Measurements from ENCODE around the gene HYCC1. TPM values are rescaled to one million over a fixed set of nuclear protein-coding genes. Genes with fewer than 3 reads are reported as not detected.
"Not testable (repeated sequence)": the region's sequence is repeated elsewhere in the genome, so short reads cannot be mapped to it uniquely, and the experiment has no call there.

HYCC1 gene
- total RNA-seq, 1 donor from 2014 or later = 66.0 TPM

- not testable (repeated sequence) for H3K4me1 Mint-ChIP-seq (ENCODE audit: low read depth); H3K27ac Mint-ChIP-seq; H3K27me3 Mint-ChIP-seq; H3K36me3 Mint-ChIP-seq (ENCODE audit: insufficient read depth); H3K9me3 Mint-ChIP-seq (ENCODE audit: low read depth); DNase-seq (ENCODE audit: low spot score, unreplicated experiment); H3K4me3 Mint-ChIP-seq (ENCODE audit: low read depth)
Observed at GRCh38 chr7:23045086-23045485, 31.2 kb upstream of the HYCC1 start.

GRCh38 chr7:23044581-23044980 is 30.7 kb upstream of the HYCC1 start:
- Mint-ChIP-seq H3K27me3 (no peaks in the 10 kb centered on the region), H3K9me3 (ENCODE audit: low read depth) (peaks cover 7% of the 10 kb centered on the region), H3K36me3 (ENCODE audit: insufficient read depth) (no peaks in the 10 kb centered on the region), H3K27ac (no peak overlapping the region), H3K4me1 (ENCODE audit: low read depth) (peaks cover under 1% of the 10 kb centered on the region), H3K4me3 (ENCODE audit: low read depth) (no peak overlapping the region)
- DNase-seq (ENCODE audit: low spot score, unreplicated experiment) = no peak
- TF ChIP-seq CTCF (IDR thresholded peaks at IDR 0.05; ENCODE audit: unreplicated experiment) = no peak

GRCh38 chr7:23043441-23043840 is 29.5 kb upstream of the HYCC1 start:
- H3K27me3 Mint-ChIP-seq = no peaks in the 10 kb centered on the region
- H3K27ac Mint-ChIP-seq = no peak overlapping the region
- H3K9me3 Mint-ChIP-seq (ENCODE audit: low read depth) = peaks cover 7% of the 10 kb centered on the region
- H3K36me3 Mint-ChIP-seq (ENCODE audit: insufficient read depth) = no peaks in the 10 kb centered on the region
- no peak for TF ChIP-seq CTCF (IDR thresholded peaks at IDR 0.05; ENCODE audit: unreplicated experiment)
- peaks cover 1% of the 10 kb centered on the region for H3K4me1 Mint-ChIP-seq (ENCODE audit: low read depth)
- H3K4me3 Mint-ChIP-seq (ENCODE audit: low read depth) = no peak overlapping the region
- no peak for DNase-seq (ENCODE audit: low spot score, unreplicated experiment)

GRCh38 chr7:23039674-23040073 is 25.7 kb upstream of the HYCC1 start:
- not testable (repeated sequence) for H3K9me3 Mint-ChIP-seq (ENCODE audit: low read depth); H3K36me3 Mint-ChIP-seq (ENCODE audit: insufficient read depth); H3K27me3 Mint-ChIP-seq; H3K27ac Mint-ChIP-seq; DNase-seq (ENCODE audit: low spot score, unreplicated experiment); H3K4me1 Mint-ChIP-seq (ENCODE audit: low read depth); H3K4me3 Mint-ChIP-seq (ENCODE audit: low read depth)

GRCh38 chr7:23035542-23036371 is 21.8 kb upstream of the HYCC1 start:
- not testable (repeated sequence) for H3K9me3 Mint-ChIP-seq (ENCODE audit: low read depth); H3K4me1 Mint-ChIP-seq (ENCODE audit: low read depth); H3K36me3 Mint-ChIP-seq (ENCODE audit: insufficient read depth); H3K27me3 Mint-ChIP-seq; DNase-seq (ENCODE audit: low spot score, unreplicated experiment); H3K27ac Mint-ChIP-seq
- H3K4me3 Mint-ChIP-seq (ENCODE audit: low read depth) = peak overlapping the region; percentile 42

- Mint-ChIP-seq H3K4me3 (ENCODE audit: low read depth) (no peak overlapping the region), H3K4me1 (ENCODE audit: low read depth) (no peaks in the 10 kb centered on the region), H3K27me3 (peaks cover 6% of the 10 kb centered on the region), H3K9me3 (ENCODE audit: low read depth) (no peaks in the 10 kb centered on the region), H3K36me3 (ENCODE audit: insufficient read depth) (no peaks in the 10 kb centered on the region), H3K27ac (no peak overlapping the region)
- no peak for DNase-seq (ENCODE audit: low spot score, unreplicated experiment)
- TF ChIP-seq CTCF (IDR thresholded peaks at IDR 0.05; ENCODE audit: unreplicated experiment) = no peak
Observed at GRCh38 chr7:23027261-23027660, 13.3 kb upstream of the HYCC1 start.

- Mint-ChIP-seq H3K36me3 (ENCODE audit: insufficient read depth) (no peaks in the 10 kb centered on the region), H3K4me1 (ENCODE audit: low read depth) (no peaks in the 10 kb centered on the region), H3K4me3 (ENCODE audit: low read depth) (no peak overlapping the region), H3K9me3 (ENCODE audit: low read depth) (no peaks in the 10 kb centered on the region), H3K27ac (no peak overlapping the region), H3K27me3 (peaks cover 6% of the 10 kb centered on the region)
- DNase-seq (ENCODE audit: low spot score, unreplicated experiment) = no peak
- no peak for TF ChIP-seq CTCF (IDR thresholded peaks at IDR 0.05; ENCODE audit: unreplicated experiment)
Observed at GRCh38 chr7:23026164-23026563, 12.2 kb upstream of the HYCC1 start.

Measured in progenitor cell of endocrine pancreas (in vitro differentiated cells).